ENCODE data around the gene TCF7L1. TPM values are rescaled to one million over a fixed set of nuclear protein-coding genes. Genes with fewer than 3 reads are reported as not detected.

Gene TCF7L1
- total RNA-seq, 1 experiment from 2014 or later = 3.0 TPM

- Mint-ChIP-seq H3K9me3 (ENCODE audit: low read depth, unreplicated experiment) (no peaks in the 10 kb centered on the region), H3K4me3 (ENCODE audit: low read depth, unreplicated experiment) (no peak overlapping the region), H3K27me3 (ENCODE audit: unreplicated experiment) (peaks cover 41% of the 10 kb centered on the region), H3K27ac (ENCODE audit: unreplicated experiment) (no peak overlapping the region), H3K36me3 (ENCODE audit: insufficient read depth, unreplicated experiment) (no peaks in the 10 kb centered on the region), H3K4me1 (ENCODE audit: low read depth, unreplicated experiment) (no peaks in the 10 kb centered on the region)
- no peak for DNase-seq
- intact Hi-C loops (cut with micrococcal nuclease; ENCODE audit: unreplicated experiment) = no loop called here
- CTCF ChIA-PET = interaction anchor here (0.6 kb wide), 1 partner anchor 85 kb away, joined by 3 read pairs; no protein-coding TSS in a partner anchor
- no peak for TF ChIP-seq CTCF (IDR thresholded peaks at IDR 0.05; ENCODE audit: unreplicated experiment)
- BruUV-seq (replicated peaks) = no TSS peak
These were observed 35.8 kb downstream of the TCF7L1 start for GRCh38 chr2:85168942-85169341.

GRCh38 chr2:85169581-85169980 lies 36.4 kb downstream of the TCF7L1 start:
- CTCF ChIA-PET = interaction anchor here (0.6 kb wide), 1 partner anchor 84 kb away, joined by 3 read pairs; no protein-coding TSS in a partner anchor
- intact Hi-C loops (cut with micrococcal nuclease; ENCODE audit: unreplicated experiment) = no loop called here
- H3K27me3 Mint-ChIP-seq (ENCODE audit: unreplicated experiment) = peaks cover 37% of the 10 kb centered on the region

GRCh38 chr2:85170938-85171475 lies 37.8 kb downstream of the TCF7L1 start:
- H3K27ac Mint-ChIP-seq (ENCODE audit: unreplicated experiment) = no peak overlapping the region
- H3K4me1 Mint-ChIP-seq (ENCODE audit: low read depth, unreplicated experiment) = no peaks in the 10 kb centered on the region

More at GRCh38 chr2:85169581-85169980, 36.4 kb downstream of the TCF7L1 start:
- no peak overlapping the region for H3K27ac Mint-ChIP-seq (ENCODE audit: unreplicated experiment)
- no peak for DNase-seq
- no peaks in the 10 kb centered on the region for H3K9me3 Mint-ChIP-seq (ENCODE audit: low read depth, unreplicated experiment)
- TF ChIP-seq CTCF (IDR thresholded peaks at IDR 0.05; ENCODE audit: unreplicated experiment) = no peak
- H3K36me3 Mint-ChIP-seq (ENCODE audit: insufficient read depth, unreplicated experiment) = no peaks in the 10 kb centered on the region
- no peaks in the 10 kb centered on the region for H3K4me1 Mint-ChIP-seq (ENCODE audit: low read depth, unreplicated experiment)
- no peak overlapping the region for H3K4me3 Mint-ChIP-seq (ENCODE audit: low read depth, unreplicated experiment)
- BruUV-seq (replicated peaks) = no TSS peak

GRCh38 chr2:85171916-85172315 lies 38.7 kb downstream of the TCF7L1 start:
- BruUV-seq (replicated peaks) = no TSS peak
- no peak for TF ChIP-seq CTCF (IDR thresholded peaks at IDR 0.05; ENCODE audit: unreplicated experiment)
- Mint-ChIP-seq H3K4me3 (ENCODE audit: low read depth, unreplicated experiment) (no peak overlapping the region), H3K9me3 (ENCODE audit: low read depth, unreplicated experiment) (no peaks in the 10 kb centered on the region), H3K36me3 (ENCODE audit: insufficient read depth, unreplicated experiment) (no peaks in the 10 kb centered on the region), H3K4me1 (ENCODE audit: low read depth, unreplicated experiment) (no peaks in the 10 kb centered on the region), H3K27ac (ENCODE audit: unreplicated experiment) (no peak overlapping the region), H3K27me3 (ENCODE audit: unreplicated experiment) (peaks cover 31% of the 10 kb centered on the region)
- no peak for DNase-seq
- CTCF ChIA-PET = no interaction called here
- intact Hi-C loops (cut with micrococcal nuclease; ENCODE audit: unreplicated experiment) = no loop called here

More at GRCh38 chr2:85170938-85171475, 37.8 kb downstream of the TCF7L1 start:
- H3K27me3 Mint-ChIP-seq (ENCODE audit: unreplicated experiment) = peaks cover 37% of the 10 kb centered on the region
- CTCF ChIA-PET = no interaction called here
- H3K4me3 Mint-ChIP-seq (ENCODE audit: low read depth, unreplicated experiment) = no peak overlapping the region
- H3K9me3 Mint-ChIP-seq (ENCODE audit: low read depth, unreplicated experiment) = no peaks in the 10 kb centered on the region
- H3K36me3 Mint-ChIP-seq (ENCODE audit: insufficient read depth, unreplicated experiment) = no peaks in the 10 kb centered on the region
- intact Hi-C loops (cut with micrococcal nuclease; ENCODE audit: unreplicated experiment) = no loop called here
- no peak for TF ChIP-seq CTCF (IDR thresholded peaks at IDR 0.05; ENCODE audit: unreplicated experiment)
- BruUV-seq (replicated peaks) = no TSS peak
- DNase-seq = no peak

Measured in Calu3 (cell line).